Fibroblast of the aortic adventitia (primary cell): ENCODE results near the gene MAP3K21. TPM values are rescaled to one million over a fixed set of nuclear protein-coding genes. Genes with fewer than 3 reads are reported as not detected.
A peak's percentile ranks its signal among the peaks of the same experiment; 100 is the strongest.

ENCODE experiments used
- DNase-seq: peaks from one replicate; pipeline ENCODE4 v3.0.0-alpha.2; 2010; ENCODE audit warnings: low read depth
- H3K4me3 ChIP-seq: 2 replicates; pipeline ENCODE4 v1.5.1; 2011; ENCODE audit warnings: low read depth, mild to moderate bottlenecking, control low read depth, low read length, moderate library complexity
- total RNA-seq: library from RNA; depleted of rRNA; stranded (reverse); fragments of >200 nt; gene quantifications from 2 replicates; pipeline ENCODE4 v1.2.3, GENCODE V29; 2012; ENCODE audit warnings: low replicate concordance
- TF ChIP-seq, protein P1 (sequence below): IDR thresholded peaks from 2 replicates; pipeline ENCODE4 v1.5.1; 2011; ENCODE audit warnings: mild to moderate bottlenecking, low read length, control low read depth, inconsistent platforms; ENCODE audit not compliant: insufficient read depth

MAP3K21 gene
- total RNA-seq, 1 donor, result 0.18 TPM

DNA sequence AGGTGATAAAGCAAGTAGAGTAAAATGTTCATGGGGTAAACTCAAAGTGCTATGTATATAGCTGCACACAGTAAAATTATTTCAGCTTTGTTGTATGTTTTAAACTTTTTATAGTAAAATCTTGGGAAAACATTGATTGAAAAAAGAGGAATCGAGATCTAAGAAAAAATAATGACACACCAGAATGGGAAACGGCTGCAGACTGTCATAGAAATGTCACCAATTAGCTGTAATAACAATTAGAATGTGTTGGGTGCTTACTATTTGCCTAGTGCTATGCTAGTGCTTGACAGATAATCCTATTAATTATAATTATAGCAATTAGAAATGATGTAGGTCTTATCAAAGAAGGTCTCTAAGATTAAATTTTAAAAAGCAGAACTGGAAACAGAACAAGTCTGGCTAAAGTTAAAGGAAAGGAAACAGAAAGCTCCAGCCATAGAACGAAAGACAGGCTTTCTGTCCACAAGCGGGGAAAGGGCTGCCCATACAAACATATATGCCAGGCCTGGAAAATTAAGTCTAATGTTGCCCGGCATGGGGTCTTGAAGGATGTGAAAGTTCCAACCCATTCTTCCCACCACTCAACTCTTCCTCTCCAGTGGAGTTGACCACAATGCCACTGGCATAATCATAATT, 37.0 kb upstream of the MAP3K21 start:
- TF ChIP-seq, protein P1, sequence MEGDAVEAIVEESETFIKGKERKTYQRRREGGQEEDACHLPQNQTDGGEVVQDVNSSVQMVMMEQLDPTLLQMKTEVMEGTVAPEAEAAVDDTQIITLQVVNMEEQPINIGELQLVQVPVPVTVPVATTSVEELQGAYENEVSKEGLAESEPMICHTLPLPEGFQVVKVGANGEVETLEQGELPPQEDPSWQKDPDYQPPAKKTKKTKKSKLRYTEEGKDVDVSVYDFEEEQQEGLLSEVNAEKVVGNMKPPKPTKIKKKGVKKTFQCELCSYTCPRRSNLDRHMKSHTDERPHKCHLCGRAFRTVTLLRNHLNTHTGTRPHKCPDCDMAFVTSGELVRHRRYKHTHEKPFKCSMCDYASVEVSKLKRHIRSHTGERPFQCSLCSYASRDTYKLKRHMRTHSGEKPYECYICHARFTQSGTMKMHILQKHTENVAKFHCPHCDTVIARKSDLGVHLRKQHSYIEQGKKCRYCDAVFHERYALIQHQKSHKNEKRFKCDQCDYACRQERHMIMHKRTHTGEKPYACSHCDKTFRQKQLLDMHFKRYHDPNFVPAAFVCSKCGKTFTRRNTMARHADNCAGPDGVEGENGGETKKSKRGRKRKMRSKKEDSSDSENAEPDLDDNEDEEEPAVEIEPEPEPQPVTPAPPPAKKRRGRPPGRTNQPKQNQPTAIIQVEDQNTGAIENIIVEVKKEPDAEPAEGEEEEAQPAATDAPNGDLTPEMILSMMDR, result no peak
- DNase-seq, result no peak
- no peak overlapping the region for H3K4me3 ChIP-seq

DNA sequence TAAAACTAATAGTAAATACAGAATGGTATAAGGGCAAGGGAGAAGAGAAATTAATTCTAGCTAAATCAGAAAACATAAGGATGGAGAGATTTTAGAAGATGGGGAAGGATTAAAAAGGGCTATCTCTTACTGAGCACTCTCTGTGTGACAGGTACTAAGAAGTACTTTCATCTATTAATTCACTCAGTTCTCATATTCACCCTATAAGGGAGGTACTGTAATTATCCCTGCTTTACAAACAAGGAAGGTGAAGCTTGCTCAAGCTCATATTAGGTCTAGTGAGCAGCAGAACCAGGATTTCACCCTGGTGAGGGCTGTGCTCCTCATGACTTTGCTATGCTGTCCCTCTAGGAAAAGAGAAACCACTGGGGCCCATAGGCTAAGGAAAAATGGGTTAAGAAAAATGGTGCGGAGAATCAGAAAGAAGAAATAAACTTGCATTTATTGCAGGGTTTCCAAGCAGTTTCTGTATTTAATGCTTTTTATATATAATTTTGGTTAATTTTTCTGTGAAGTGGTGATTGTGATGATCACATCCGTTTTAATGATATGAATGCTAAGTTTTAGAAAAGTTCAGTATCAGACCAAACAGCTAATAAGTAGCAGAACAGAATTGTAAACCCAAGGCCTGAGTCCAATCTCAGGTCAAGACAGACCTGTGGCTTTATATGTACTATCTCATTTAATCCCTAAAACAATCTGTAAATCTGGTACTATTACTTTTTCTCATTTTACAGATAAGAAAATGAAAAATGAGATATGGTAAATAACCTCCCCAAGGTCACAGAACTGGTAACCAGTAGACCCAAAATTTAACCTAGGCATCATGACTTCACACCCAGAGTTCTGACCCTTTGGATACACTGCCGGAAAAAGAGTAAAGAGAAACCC, 33.7 kb upstream of the MAP3K21 start:
- TF ChIP-seq, protein P1, result no peak
- H3K4me3 ChIP-seq, result peak overlapping the region; percentile 98
- DNase-seq, result peak; percentile 24

DNA sequence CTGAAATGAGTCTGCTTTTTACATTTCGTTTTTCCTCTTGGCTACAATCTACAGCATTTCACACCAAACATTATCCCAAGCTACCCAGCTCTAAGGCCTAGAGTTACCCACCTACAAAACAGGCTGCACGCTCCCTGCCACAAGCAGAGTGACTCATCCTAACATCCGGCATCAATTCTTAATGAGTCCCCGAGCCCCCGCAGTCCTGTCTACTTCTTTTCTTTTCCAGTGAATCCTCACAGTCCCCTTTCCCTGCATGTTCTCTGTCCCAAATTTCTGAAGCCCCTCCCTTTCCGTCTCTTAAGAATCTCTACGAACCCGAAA, 32.6 kb upstream of the MAP3K21 start:
- peak; percentile 49 for DNase-seq
- H3K4me3 ChIP-seq, result peak overlapping the region; percentile 98
- TF ChIP-seq, protein P1, result no peak

DNA sequence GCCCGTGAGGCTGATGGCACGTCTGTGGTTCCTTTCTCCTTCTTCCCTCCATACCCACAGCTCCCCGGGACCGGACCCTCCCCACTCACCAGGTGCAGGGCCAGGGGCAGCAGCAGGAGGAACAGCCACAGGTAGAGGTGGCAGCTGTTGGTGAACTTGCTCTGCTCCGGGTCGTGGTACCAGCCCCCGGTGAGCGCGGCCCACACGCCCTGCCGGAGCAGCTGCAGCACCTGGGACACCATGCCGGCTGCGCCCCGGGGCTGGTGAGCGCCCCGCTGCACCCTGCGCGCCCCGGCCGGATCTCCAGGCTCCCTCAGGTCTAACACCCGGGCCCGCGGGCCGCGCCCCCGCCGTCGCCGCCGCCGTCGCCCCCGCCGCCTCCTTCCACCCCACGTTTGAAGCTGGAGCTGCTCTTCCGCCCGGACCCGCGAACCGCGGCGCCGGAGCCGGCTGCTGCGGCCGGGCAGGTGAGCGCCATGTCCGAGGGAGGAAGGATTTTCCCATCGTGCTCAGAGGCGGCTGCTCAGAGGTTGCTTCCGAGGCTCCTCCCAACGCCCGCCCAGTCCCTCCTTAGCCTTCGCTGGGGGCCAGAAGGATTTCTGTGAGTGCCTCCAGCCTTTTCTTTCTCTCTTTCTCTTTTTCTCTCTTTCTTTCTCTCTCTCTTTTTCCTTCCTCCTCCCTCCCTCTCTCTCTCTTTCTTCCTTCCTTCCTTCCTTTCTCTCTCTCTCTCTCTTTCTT, 32.1 kb upstream of the MAP3K21 start, which contains the start of gene PCNX2:
PCNX2 (minus strand) TSS at position 489 of the 738 bp plus-strand sequence; CDS start at position 242, 247 bp downstream.
- TF ChIP-seq, protein P1, result no peak
- peak within 1 kb of the TSS; percentile 98 for H3K4me3 ChIP-seq
- peak; percentile 57 for DNase-seq

DNA sequence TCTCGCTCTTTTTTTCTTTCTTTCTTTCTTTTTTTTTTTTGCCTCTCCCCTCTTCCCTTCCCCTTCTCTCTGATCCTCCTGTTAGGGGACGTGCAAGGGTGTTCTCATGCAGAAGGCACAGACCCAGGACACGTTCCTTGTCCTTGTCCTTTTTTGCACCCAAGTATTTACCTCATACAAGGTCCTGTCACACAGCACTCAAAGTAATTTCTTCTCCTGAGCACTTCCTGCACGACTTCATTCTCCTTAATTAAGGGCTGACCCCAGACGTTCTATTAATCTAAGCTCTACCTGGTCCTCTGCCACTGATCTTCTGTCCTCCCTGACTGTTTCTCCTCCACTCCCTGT, 31.6 kb upstream of the MAP3K21 start:
- no peak for DNase-seq
- peak overlapping the region; percentile 98 for H3K4me3 ChIP-seq
- TF ChIP-seq, protein P1, result no peak

DNA sequence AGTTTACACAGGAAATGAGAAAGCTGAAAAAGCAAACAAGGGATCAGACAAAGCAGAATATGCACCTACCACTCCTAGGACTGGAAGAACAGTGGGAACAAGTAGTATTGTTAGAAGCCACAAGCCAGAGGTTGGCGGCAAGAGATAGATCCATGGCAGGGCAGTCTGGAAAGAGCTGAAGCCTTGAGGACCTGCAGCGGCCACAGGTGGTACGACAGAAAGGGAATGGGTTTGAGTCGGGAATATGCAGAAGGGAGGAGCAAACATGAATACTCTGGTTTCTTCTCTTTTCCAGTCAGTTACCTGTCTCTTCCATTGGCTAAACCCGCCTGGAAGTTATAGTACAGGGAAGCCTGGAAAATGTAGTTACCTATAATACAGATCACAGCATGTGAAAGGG, 28.1 kb upstream of the MAP3K21 start:
- TF ChIP-seq, protein P1, result no peak
- no peak for DNase-seq
- no peak overlapping the region for H3K4me3 ChIP-seq
